Lung (tissue), 12 donors: ENCODE results near the gene ZNF516. TPM values are rescaled to one million over a fixed set of nuclear protein-coding genes. Genes with fewer than 3 reads are reported as not detected.

Source experiments
- ATAC-seq: fragments of 200-7000 bp; cut with Tn5 transposase; one replicate; pipeline ENCODE4 v1.9.1; 2020; ENCODE audit warnings: moderate number of reproducible peaks; ENCODE audit not compliant: insufficient read depth, low FRiP score
- DNase-seq, 3 donors: peaks; one replicate each; pipeline ENCODE4 v3.0.0-alpha.2; 2013 to 2017
- H3K27ac ChIP-seq, 2 donors: one replicate each; pipeline ENCODE4 v1.5.1; 2013; ENCODE audit warnings: mild to moderate bottlenecking in 2 of 2, moderate library complexity in 2 of 2, control low read depth in 1 of 2, inconsistent platforms in 1 of 2, low read depth in 1 of 2, low read length in 1 of 2
- H3K27me3 ChIP-seq, 3 donors: one replicate each; pipeline ENCODE4 v1.5.1; 2013; ENCODE audit warnings: low read length in 2 of 3; ENCODE audit not compliant: control insufficient read depth in 3 of 3, insufficient read depth in 3 of 3
- H3K36me3 ChIP-seq, 4 donors: one replicate each; pipeline ENCODE4 v1.5.1; 2013; ENCODE audit warnings: low read length in 4 of 4, mild to moderate bottlenecking in 1 of 4, moderate library complexity in 1 of 4; ENCODE audit not compliant: control insufficient read depth in 4 of 4, insufficient read depth in 4 of 4
- H3K4me1 ChIP-seq, 5 donors: one replicate each; pipeline ENCODE4 v1.5.1; 2013; ENCODE audit warnings: low read length in 5 of 5, mild to moderate bottlenecking in 2 of 5, moderate library complexity in 1 of 5; ENCODE audit not compliant: control insufficient read depth in 5 of 5, insufficient read depth in 5 of 5
- H3K4me3 ChIP-seq: one replicate; pipeline ENCODE4 v1.5.1; 2013; ENCODE audit warnings: mild to moderate bottlenecking, control low read depth, moderate library complexity
- H3K9ac ChIP-seq, 2 donors: one replicate each; pipeline ENCODE4 v1.5.1; 2013; ENCODE audit warnings: low read length in 2 of 2, control low read depth in 1 of 2; ENCODE audit not compliant: insufficient read depth in 1 of 2
- H3K9me3 ChIP-seq, 4 donors: one replicate each; pipeline ENCODE4 v1.5.1; 2013; ENCODE audit warnings: low read length in 3 of 4, mild to moderate bottlenecking in 1 of 4, moderate library complexity in 1 of 4; ENCODE audit not compliant: control insufficient read depth in 4 of 4, insufficient read depth in 3 of 4
- CTCF ChIP-seq: IDR thresholded peaks from 2 replicates; pipeline ENCODE4 v1.5.1; 2012; ENCODE audit warnings: mild to moderate bottlenecking; ENCODE audit errors: control extremely low read depth, extremely low read depth
- WGBS, 2 donors: extraction: QIAGEN DNeasy Blood & Tissue Kit; methylation state at CpG; one replicate each; pipeline ENCODE4 v1.1.7; 2013; 5-methylcytosine and 5-hydroxymethylcytosine counted together
- polyA plus RNA-seq, 2 donors: library from polyadenylated mRNA; stranded (reverse); fragments of 200-250 nt; gene quantifications; one replicate each; pipeline ENCODE4 v1.2.1, GENCODE V29; 2013
- total RNA-seq, 2 donors: library from RNA; depleted of rRNA in 1 of 2; stranded (reverse); fragments of >200 nt in 1 of 2; gene quantifications; one replicate each; pipeline ENCODE4 v1.2.1, GENCODE V29; 2014 to 2021
- donor health status: control.
- donor health status: control.
- donor health status: Bipolar disorder and iron deficiency.
- donor health status: healthy.
- donor health status: DM: yes; HTN: yes; CAD: no.

The ZNF516 gene
- total and polyA plus RNA-seq, 4 donors = 7.7 to 45.4 (median 26.4) TPM

GRCh38 chr18:76441002-76441667, 53.9 kb downstream of the ZNF516 start:
- TF ChIP-seq CTCF = no peak
- Histone ChIP-seq H3K4me1 (peaks cover 0 to 23% (median 16%) of the 10 kb centered on the region in 5 donors), H3K9me3 (no peaks in the 10 kb centered on the region), H3K4me3 (no peak overlapping the region), H3K9ac (no peak overlapping the region), H3K36me3 (peaks cover 13 to 34% (median 29%) of the 10 kb centered on the region in 4 donors), H3K27ac (no peak overlapping the region), H3K27me3 (no peaks in the 10 kb centered on the region)
- WGBS, 2 donors = 98% methylated on average over 53 to 54 of the region's 54 CpGs
- no peak for ATAC-seq
- no peak for DNase-seq

DNA sequence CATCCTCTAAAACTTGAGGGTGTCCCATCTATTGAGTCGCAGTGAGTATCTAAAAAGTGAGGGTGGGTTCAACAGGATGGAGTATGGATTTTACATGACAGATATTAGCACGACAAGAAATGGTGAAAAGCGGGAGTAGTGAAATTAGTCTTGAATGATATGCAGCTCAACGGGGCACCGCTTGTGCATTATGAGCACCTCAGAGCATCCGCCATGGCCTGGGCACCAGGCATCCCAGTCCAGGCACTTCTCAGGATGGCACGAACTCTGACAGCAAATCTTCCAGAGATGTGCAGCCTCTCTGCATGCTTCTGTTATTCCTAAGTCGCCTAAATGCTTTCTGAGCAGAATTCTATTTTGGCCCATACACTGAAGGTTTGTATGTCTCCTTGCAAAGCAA, 57.1 kb downstream of the ZNF516 start:
- DNase-seq (no peak), ATAC-seq (no peak)
- TF ChIP-seq CTCF = no peak
- Histone ChIP-seq H3K9ac (no peak overlapping the region), H3K27ac (no peak overlapping the region), H3K27me3 (no peaks in the 10 kb centered on the region), H3K9me3 (no peaks in the 10 kb centered on the region), H3K36me3 (peaks cover 13 to 57% (median 33%) of the 10 kb centered on the region in 4 donors), H3K4me1 (peaks cover 0 to 8% (median 0%) of the 10 kb centered on the region in 5 donors), H3K4me3 (no peak overlapping the region)
- 91 to 94% methylated on average over 8 of the region's 8 CpGs for WGBS, 2 donors

DNA sequence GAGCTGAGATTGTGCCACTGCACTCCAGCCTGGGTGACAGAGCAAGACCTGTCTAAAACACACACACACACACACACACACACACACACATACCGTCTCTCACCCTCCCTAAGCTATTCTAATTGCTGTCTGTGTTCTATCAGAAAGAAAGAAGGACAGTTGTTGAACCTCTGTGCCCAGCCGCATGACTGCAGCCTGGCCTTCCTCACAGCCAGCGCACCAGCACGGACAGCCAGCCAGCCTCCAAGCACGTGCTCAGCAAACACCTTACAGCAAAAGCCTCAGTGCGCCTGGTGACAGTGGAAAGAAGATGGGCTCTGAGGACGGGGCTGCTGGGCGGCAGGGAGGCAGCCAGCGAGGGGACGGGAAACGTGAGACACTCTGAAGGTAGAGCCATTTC, 58.0 kb downstream of the ZNF516 start:
- Histone ChIP-seq H3K27ac (no peak overlapping the region), H3K27me3 (no peaks in the 10 kb centered on the region), H3K4me1 (peaks cover 0 to 8% (median 0%) of the 10 kb centered on the region in 5 donors), H3K36me3 (peaks cover 13 to 56% (median 28%) of the 10 kb centered on the region in 4 donors), H3K9me3 (no peaks in the 10 kb centered on the region), H3K9ac (no peak overlapping the region), H3K4me3 (no peak overlapping the region)
- DNase-seq (no peak), ATAC-seq (no peak)
- TF ChIP-seq CTCF = no peak
- 91% methylated on average over 11 of the region's 11 CpGs for WGBS, 2 donors
